Neuronal stem cell (in vitro differentiated cells): ENCODE results near the gene SEL1L.

Experiments used
- DNase-seq: peaks from one replicate; pipeline ENCODE4 v3.0.0-alpha.2; 2013; ENCODE audit warnings: low spot score
- H2AFZ ChIP-seq: one replicate; pipeline ENCODE4 v1.6.1; 2013; ENCODE audit warnings: mild to moderate bottlenecking, low read length, inconsistent platforms
- H2AK5ac ChIP-seq: 2 replicates; pipeline ENCODE4 v1.6.1; 2013; ENCODE audit warnings: low read depth, mild to moderate bottlenecking, inconsistent platforms, low read length, moderate library complexity, mixed read lengths
- H2BK120ac ChIP-seq: 2 replicates; pipeline ENCODE4 v1.6.1; 2013; ENCODE audit warnings: low read depth, mild to moderate bottlenecking, inconsistent platforms, low read length, moderate library complexity, mixed read lengths
- H2BK12ac ChIP-seq: one replicate; pipeline ENCODE4 v1.6.1; 2013; ENCODE audit warnings: low read length, inconsistent platforms
- H2BK15ac ChIP-seq: 2 replicates; pipeline ENCODE4 v1.6.1; 2013; ENCODE audit warnings: mild to moderate bottlenecking, low read length, inconsistent platforms, mixed read lengths
- H2BK5ac ChIP-seq: one replicate; pipeline ENCODE4 v1.6.1; 2013; ENCODE audit warnings: inconsistent platforms, mild to moderate bottlenecking, low read length, moderate library complexity
- H3K14ac ChIP-seq: one replicate; pipeline ENCODE4 v1.6.1; 2013; ENCODE audit warnings: low read length, inconsistent platforms
- H3K18ac ChIP-seq: 2 replicates; pipeline ENCODE4 v1.6.1; 2013; ENCODE audit warnings: low read length, inconsistent platforms
- H3K23ac ChIP-seq: 2 replicates; pipeline ENCODE4 v1.6.1; 2013; ENCODE audit warnings: low read depth, mild to moderate bottlenecking, mixed read lengths, low read length, inconsistent platforms; ENCODE audit not compliant: poor library complexity
- H3K27ac ChIP-seq: replicated peaks from 3 replicates; pipeline ENCODE4 v1.5.1; 2013; ENCODE audit warnings: low read length, inconsistent platforms
- H3K27me3 ChIP-seq, 3 experiments: 2 replicates each; pipeline ENCODE4 v1.6.1; 2013; ENCODE audit warnings: low read length in 3 of 3, mild to moderate bottlenecking in 2 of 3, inconsistent platforms in 1 of 3, low read depth in 1 of 3, mixed read lengths in 1 of 3, moderate library complexity in 1 of 3; ENCODE audit not compliant: control insufficient read depth in 3 of 3, insufficient read depth in 3 of 3
- H3K36me3 ChIP-seq, 2 donors: replicated peaks in 1 of 2; 2 replicates each; pipeline ENCODE4 v1.6.1; 2013; ENCODE audit warnings: low read length in 2 of 2; ENCODE audit not compliant: control insufficient read depth in 2 of 2, insufficient read depth in 2 of 2
- H3K4ac ChIP-seq: 2 replicates; pipeline ENCODE4 v1.6.1; 2013; ENCODE audit warnings: inconsistent platforms, mild to moderate bottlenecking, low read length, moderate library complexity
- H3K4me1 ChIP-seq, 2 donors: 1 replicate in 1 of 2; 2 replicates in 1 of 2; pipeline ENCODE4 v1.6.1; 2013; ENCODE audit warnings: low read length in 2 of 2, low read depth in 1 of 2; ENCODE audit not compliant: control insufficient read depth in 2 of 2, insufficient read depth in 1 of 2
- H3K4me2 ChIP-seq: one replicate; pipeline ENCODE4 v1.6.1; 2013; ENCODE audit warnings: mild to moderate bottlenecking, low read length, inconsistent platforms; ENCODE audit not compliant: insufficient read depth, poor library complexity, severe bottlenecking
- H3K4me3 ChIP-seq, 2 donors: 2 replicates each; pipeline ENCODE4 v1.5.1; 2013; ENCODE audit warnings: low read length in 2 of 2, mild to moderate bottlenecking in 2 of 2, inconsistent platforms in 1 of 2, moderate library complexity in 1 of 2
- H3K79me1 ChIP-seq: one replicate; pipeline ENCODE4 v1.6.1; 2013; ENCODE audit warnings: low read depth, mild to moderate bottlenecking, inconsistent platforms, low read length, moderate library complexity
- H3K9ac ChIP-seq: one replicate; pipeline ENCODE4 v1.6.1; 2013; ENCODE audit warnings: mild to moderate bottlenecking, low read depth, low read length, inconsistent platforms; ENCODE audit not compliant: poor library complexity
- H3K9me3 ChIP-seq, 2 donors: replicated peaks in 1 of 2; 2 replicates each; pipeline versions ENCODE3 to v1.6.1; 2013; ENCODE audit warnings: low read length in 2 of 2, mild to moderate bottlenecking in 2 of 2, inconsistent platforms in 1 of 2, low read depth in 1 of 2, mixed read lengths in 1 of 2, moderate library complexity in 1 of 2; ENCODE audit not compliant: control insufficient read depth in 2 of 2, insufficient read depth in 1 of 2
- H4K8ac ChIP-seq: one replicate; pipeline ENCODE4 v1.6.1; 2013; ENCODE audit warnings: low read depth, mild to moderate bottlenecking, inconsistent platforms, low read length, moderate library complexity
- H4K91ac ChIP-seq: one replicate; pipeline ENCODE4 v1.6.1; 2013; ENCODE audit warnings: low read length, low read depth, mild to moderate bottlenecking, inconsistent platforms; ENCODE audit not compliant: poor library complexity
- WGBS, 2 donors: extraction: QIAGEN DNeasy Blood & Tissue Kit; methylation state at CpG; one replicate each; pipeline ENCODE4 v1.1.7; 2013; ENCODE audit warnings: missing lambda C conversion rate in 2 of 2, mixed read lengths in 1 of 2; ENCODE audit not compliant: insufficient read length in 2 of 2, insufficient replicate concordance in 1 of 2; ENCODE audit errors: extremely low coverage in 2 of 2; 5-methylcytosine and 5-hydroxymethylcytosine counted together

The SEL1L gene

DNA sequence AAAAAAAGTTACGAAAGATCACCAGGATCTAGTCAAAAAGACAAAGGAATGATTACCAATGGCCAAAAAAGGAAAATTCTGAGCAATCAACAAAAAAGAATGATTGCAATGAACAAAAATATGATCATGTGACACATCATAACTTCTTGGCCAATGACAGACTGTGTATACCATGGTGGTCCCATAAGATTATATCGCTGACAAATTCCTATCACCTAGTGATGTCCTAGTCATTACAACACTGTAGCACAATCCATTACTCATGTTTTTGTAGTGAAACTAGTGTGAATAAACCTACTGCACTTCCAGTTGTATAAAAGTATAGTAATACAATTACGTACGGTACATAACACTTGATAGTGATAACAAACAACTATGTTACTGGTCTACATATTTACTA is 12.3 kb downstream of the SEL1L start:
- Histone ChIP-seq H3K4me2 (no peak overlapping the region), H3K27ac (no peak overlapping the region), H3K4ac (no peak overlapping the region), H3K18ac (no peak overlapping the region), H3K23ac (no peak overlapping the region), H2BK120ac (no peak overlapping the region), H3K9ac (no peak overlapping the region), H4K91ac (no peak overlapping the region), H2BK12ac (no peak overlapping the region), H2AK5ac (no peak overlapping the region), H3K27me3 (no peaks in the 10 kb centered on the region), H3K4me3 (no peak overlapping the region), H4K8ac (no peak overlapping the region), H2BK5ac (no peak overlapping the region), H3K4me1 (peaks cover 6 to 13% of the 10 kb centered on the region in 2 donors), H3K14ac (no peak overlapping the region), H3K36me3 (peaks cover 4 to 81% of the 10 kb centered on the region in 2 donors), H2BK15ac (no peak overlapping the region), H3K79me1 (no peaks in the 10 kb centered on the region), H3K9me3 (no peaks in the 10 kb centered on the region), H2AFZ (no peak overlapping the region)
- DNase-seq = no peak
- WGBS, 2 donors = no CpG with 5 or more reads among the region's 4 CpGs

GRCh38 chr14:81519200-81520011 is 14.2 kb downstream of the SEL1L start:
- Histone ChIP-seq H2BK15ac (no peak overlapping the region), H3K23ac (no peak overlapping the region), H3K4me3 (no peak overlapping the region), H3K9me3 (no peaks in the 10 kb centered on the region), H4K8ac (no peak overlapping the region), H2BK12ac (no peak overlapping the region), H4K91ac (no peak overlapping the region), H3K14ac (no peak overlapping the region), H3K36me3 (peaks cover 4 to 69% of the 10 kb centered on the region in 2 donors), H3K4me1 (peaks cover 6 to 13% of the 10 kb centered on the region in 2 donors), H2BK5ac (no peak overlapping the region), H3K4ac (no peak overlapping the region), H3K79me1 (no peaks in the 10 kb centered on the region), H3K18ac (no peak overlapping the region), H2BK120ac (no peak overlapping the region), H2AFZ (no peak overlapping the region), H3K27ac (no peak overlapping the region), H3K27me3 (no peaks in the 10 kb centered on the region), H3K9ac (no peak overlapping the region), H3K4me2 (no peak overlapping the region), H2AK5ac (no peak overlapping the region)
- no peak for DNase-seq
- no CpG with 5 or more reads among the region's 3 CpGs for WGBS, 2 donors

GRCh38 chr14:81517798-81518398 is 15.8 kb downstream of the SEL1L start:
- H2AFZ ChIP-seq = no peak overlapping the region
- H3K23ac ChIP-seq = no peak overlapping the region
- peaks cover 2 to 58% of the 10 kb centered on the region in 2 donors for H3K36me3 ChIP-seq
- H2BK120ac ChIP-seq = no peak overlapping the region
- no peak overlapping the region for H3K4ac ChIP-seq
- no peak overlapping the region for H2BK5ac ChIP-seq
- H3K4me3 ChIP-seq = no peak overlapping the region
- no CpG with 5 or more reads among the region's 7 CpGs for WGBS, 2 donors
- no peak overlapping the region for H2AK5ac ChIP-seq
- peaks cover 6 to 9% of the 10 kb centered on the region in 2 donors for H3K4me1 ChIP-seq
- H3K79me1 ChIP-seq = no peaks in the 10 kb centered on the region
- H3K14ac ChIP-seq = no peak overlapping the region
- no peak overlapping the region for H3K9ac ChIP-seq
- no peak for DNase-seq
- no peak overlapping the region for H2BK15ac ChIP-seq
- no peak overlapping the region for H3K18ac ChIP-seq
- no peaks in the 10 kb centered on the region for H3K9me3 ChIP-seq
- H3K4me2 ChIP-seq = no peak overlapping the region
- no peak overlapping the region for H4K91ac ChIP-seq
- H3K27ac ChIP-seq = peak overlapping the region; percentile 19
- H4K8ac ChIP-seq = no peak overlapping the region
- no peak overlapping the region for H2BK12ac ChIP-seq
- H3K27me3 ChIP-seq = no peaks in the 10 kb centered on the region

GRCh38 chr14:81516986-81517797 is 16.5 kb downstream of the SEL1L start:
- Histone ChIP-seq H3K9me3 (no peaks in the 10 kb centered on the region), H3K4ac (no peak overlapping the region), H3K9ac (no peak overlapping the region), H3K14ac (no peak overlapping the region), H3K18ac (no peak overlapping the region), H3K27ac (peak overlapping the region; percentile 70), H4K91ac (no peak overlapping the region), H2AFZ (no peak overlapping the region), H2BK15ac (no peak overlapping the region), H3K79me1 (no peaks in the 10 kb centered on the region), H3K4me1 (peaks cover 6 to 10% of the 10 kb centered on the region in 2 donors), H2BK5ac (no peak overlapping the region), H3K36me3 (peaks cover 0 to 51% of the 10 kb centered on the region in 2 donors), H3K23ac (no peak overlapping the region), H4K8ac (no peak overlapping the region), H3K27me3 (no peaks in the 10 kb centered on the region), H3K4me2 (no peak overlapping the region), H3K4me3 (no peak overlapping the region), H2AK5ac (no peak overlapping the region), H2BK12ac (no peak overlapping the region), H2BK120ac (no peak overlapping the region)
- WGBS, 2 donors = no CpG with 5 or more reads among the region's 2 CpGs
- DNase-seq = no peak
